Amniotic stem cell (primary cell): ENCODE results near the gene MLYCD.

Source experiments
- DNase-seq: peaks from one replicate; lab custom pipeline; 2025; lab: John Stamatoyannopoulos, UW

MLYCD gene

GRCh38 chr16:83956336-83957289 is 57.7 kb downstream of the MLYCD start:
- peak; percentile 48 for DNase-seq

- DNase-seq: no peak
Measured at GRCh38 chr16:83957296-83957855, 58.5 kb downstream of the MLYCD start.

- DNase-seq: no peak
Measured at GRCh38 chr16:83958137-83958845, 59.4 kb downstream of the MLYCD start.

GRCh38 chr16:83958846-83959565 is 60.1 kb downstream of the MLYCD start:
- DNase-seq: no peak

- no peak for DNase-seq
Measured at GRCh38 chr16:83959656-83960434, 60.9 kb downstream of the MLYCD start.

- DNase-seq: no peak
Measured at GRCh38 chr16:83960521-83961249, 61.8 kb downstream of the MLYCD start.

GRCh38 chr16:83961591-83961990 is 62.7 kb downstream of the MLYCD start:
- no peak for DNase-seq

GRCh38 chr16:83963277-83964119 is 64.6 kb downstream of the MLYCD start:
- no peak for DNase-seq

- DNase-seq: no peak
Measured at GRCh38 chr16:83964684-83965443, 65.9 kb downstream of the MLYCD start.

GRCh38 chr16:83965444-83966152 is 66.7 kb downstream of the MLYCD start:
- no peak for DNase-seq

GRCh38 chr16:83966153-83966696 is 67.3 kb downstream of the MLYCD start:
- DNase-seq: no peak

- DNase-seq: no peak
Measured at GRCh38 chr16:83967091-83967490, 68.2 kb downstream of the MLYCD start.

- peak; percentile 29 for DNase-seq
Measured at GRCh38 chr16:83967838-83968305, 69.0 kb downstream of the MLYCD start, which contains the start of gene NECAB2. NECAB2 (plus strand) TSS chr16:83968244; CDS start chr16:83968649, 405 bp downstream.

- DNase-seq: no peak
Measured at GRCh38 chr16:83968306-83968851, 69.5 kb downstream of the MLYCD start.

GRCh38 chr16:83968891-83969649 is 70.2 kb downstream of the MLYCD start:
- DNase-seq: no peak

- no peak for DNase-seq
Measured at GRCh38 chr16:83969771-83970429, 71.0 kb downstream of the MLYCD start.
